GM21367 (cell line): ENCODE data around the gene SMIM44.

ENCODE experiments used
- ATAC-seq: cut with Tn5 transposase; IDR thresholded peaks from one replicate; pipeline ENCODE4 v1.9.1; 2021; ENCODE audit not compliant: unreplicated experiment

SMIM44 gene

DNA sequence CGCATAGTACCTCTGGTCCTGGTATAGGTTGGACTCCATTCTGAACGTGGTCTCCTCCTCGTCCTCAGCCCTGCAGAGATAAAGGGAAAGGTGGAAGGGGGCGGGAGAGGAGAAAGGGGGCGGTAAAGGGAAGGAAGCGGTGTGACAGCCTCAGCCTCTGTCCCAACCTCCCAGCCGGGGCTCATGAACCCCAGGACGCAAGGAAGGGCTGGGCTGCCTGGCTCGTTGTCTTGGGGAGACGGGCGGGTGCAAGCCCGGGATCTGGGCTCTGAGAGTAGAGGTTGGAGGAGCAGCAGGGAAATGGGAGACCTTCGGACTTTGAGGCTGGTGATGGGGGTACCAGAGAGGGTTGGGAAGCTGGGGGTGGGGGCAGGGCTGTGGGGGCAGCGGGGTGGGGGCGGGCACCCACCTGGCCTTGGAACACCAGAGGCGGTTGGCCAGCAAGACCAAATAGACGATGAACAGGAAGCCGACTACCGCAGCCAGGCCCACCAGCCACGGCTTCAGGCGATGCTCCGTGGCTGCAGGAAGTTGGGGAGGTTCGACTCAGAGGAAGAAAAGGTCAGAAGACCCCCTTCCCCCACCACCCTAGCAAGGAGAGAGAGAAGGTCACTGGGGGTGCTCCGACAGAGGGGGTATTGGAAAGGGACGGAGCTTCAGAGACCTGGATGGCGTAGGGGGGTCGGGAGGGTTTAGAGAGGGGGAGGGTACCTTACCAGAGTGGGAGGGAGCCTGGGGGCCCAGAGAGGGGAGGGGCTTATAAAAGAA is 4.6 kb downstream of the SMIM44 start:
- ATAC-seq: no peak

DNA sequence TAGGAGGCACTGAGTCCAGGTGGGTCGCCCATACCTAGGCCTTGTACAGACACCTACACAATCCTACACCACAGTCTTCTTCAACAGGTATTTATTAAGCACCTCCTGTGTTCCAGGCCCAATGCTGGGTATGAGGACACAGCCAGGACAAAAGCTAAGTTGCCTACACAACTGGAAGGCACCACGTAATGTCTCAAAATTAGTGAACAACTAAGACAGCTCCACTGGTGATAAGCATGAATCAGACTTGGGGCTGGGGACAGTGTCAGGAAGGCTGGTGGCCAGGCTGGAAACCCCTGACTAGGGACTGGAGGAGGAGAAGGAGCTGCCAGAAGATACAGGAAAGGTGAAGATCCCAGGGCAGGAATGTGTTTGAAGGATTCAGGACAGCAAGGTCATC is 5.3 kb downstream of the SMIM44 start:
- ATAC-seq: no peak

DNA sequence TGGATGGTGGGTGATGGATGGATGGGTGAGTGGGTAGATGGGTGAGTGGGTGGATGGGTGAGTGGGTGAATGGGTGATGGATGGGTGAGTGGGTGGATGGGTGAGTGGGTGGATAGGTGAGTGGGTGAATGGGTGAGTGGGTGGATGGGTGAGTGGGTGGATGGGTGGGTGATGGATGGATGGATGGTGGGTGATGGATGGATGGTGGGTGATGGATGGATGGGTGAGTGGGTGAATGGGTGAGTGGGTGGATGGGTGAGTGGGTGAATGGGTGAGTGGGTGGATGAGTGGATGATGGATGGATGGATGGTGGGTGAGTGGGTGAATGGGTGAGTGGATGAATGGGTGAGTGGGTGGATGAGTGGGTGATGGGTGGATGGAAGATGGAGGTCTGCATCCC is 5.7 kb downstream of the SMIM44 start:
- ATAC-seq: no peak

DNA sequence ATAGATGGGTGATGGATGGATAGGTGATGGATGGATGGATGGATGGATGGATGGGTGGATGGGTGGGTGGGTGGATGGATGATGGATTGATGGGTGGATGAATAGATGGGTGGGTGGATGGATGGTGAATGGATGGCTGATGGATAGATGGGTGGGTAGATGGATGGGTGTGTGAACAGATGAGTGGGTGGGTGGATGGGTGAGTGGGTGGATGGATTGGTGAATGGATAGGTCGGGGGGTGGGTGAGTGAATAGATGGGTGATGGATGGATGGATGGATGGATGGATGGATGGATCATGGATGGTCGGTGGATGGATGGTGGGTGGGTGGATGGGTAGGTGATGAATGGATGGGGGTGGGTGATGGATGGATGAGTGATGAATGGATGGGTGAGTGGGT is 6.4 kb downstream of the SMIM44 start:
- ATAC-seq: no peak

DNA sequence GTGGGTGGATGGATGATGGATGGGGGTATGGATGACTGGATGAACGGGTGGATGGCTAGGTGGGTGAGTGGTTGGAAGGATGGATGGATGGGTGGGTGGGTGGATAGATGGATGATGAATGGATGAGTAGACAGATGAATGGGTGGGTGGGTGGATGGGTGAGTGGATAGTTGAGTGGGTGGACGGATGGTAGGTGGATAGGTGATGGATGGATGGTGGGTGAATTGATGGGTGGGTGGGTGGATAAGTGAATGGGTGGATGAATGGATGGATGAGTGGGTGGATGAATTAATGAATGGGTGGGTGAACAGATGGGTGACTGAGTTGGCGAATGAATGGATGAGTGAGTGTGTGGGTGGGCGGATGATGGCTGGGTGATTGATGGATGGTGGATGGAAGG is 7.8 kb downstream of the SMIM44 start:
- ATAC-seq: no peak

DNA sequence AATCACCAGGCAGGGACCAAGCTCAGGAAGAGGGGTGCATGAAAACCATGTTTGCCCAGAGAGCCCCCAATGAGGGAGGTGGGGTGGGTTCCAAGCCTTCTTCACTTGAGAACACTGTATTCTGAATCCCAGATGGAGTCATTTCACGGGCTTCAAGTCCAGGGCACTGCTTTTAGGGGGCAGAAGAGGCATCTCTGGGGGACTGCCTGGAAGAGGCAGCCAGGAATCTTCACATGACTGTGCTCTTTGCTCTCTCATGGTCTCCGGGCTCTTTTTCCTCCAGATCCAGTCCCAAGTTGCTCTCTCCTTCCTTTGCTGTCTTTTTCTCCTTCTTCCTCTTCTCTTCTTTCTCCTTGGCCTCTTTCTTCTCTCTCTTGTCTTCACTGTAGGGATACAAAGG is 8.6 kb downstream of the SMIM44 start:
- no peak for ATAC-seq

DNA sequence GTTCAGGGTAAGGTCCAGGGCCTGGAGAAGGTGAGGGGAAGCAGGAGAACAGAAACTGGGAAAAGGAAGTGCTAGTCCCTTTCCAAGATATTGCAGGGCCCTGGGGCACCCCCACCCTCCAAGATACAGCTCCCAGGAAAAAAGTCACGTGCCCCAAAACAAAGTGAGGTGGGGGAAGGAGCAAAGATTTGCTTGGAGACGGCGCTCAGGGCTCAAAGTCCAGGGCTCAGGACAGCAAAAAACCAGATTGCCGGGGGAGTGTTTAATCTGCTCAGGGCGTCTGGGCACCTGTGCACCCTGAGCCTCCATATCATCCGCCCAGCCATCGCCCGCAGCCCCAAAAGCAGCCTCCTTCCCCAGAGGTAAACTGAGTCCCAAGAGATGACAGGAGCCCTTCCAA is 9.2 kb downstream of the SMIM44 start:
- no peak for ATAC-seq

DNA sequence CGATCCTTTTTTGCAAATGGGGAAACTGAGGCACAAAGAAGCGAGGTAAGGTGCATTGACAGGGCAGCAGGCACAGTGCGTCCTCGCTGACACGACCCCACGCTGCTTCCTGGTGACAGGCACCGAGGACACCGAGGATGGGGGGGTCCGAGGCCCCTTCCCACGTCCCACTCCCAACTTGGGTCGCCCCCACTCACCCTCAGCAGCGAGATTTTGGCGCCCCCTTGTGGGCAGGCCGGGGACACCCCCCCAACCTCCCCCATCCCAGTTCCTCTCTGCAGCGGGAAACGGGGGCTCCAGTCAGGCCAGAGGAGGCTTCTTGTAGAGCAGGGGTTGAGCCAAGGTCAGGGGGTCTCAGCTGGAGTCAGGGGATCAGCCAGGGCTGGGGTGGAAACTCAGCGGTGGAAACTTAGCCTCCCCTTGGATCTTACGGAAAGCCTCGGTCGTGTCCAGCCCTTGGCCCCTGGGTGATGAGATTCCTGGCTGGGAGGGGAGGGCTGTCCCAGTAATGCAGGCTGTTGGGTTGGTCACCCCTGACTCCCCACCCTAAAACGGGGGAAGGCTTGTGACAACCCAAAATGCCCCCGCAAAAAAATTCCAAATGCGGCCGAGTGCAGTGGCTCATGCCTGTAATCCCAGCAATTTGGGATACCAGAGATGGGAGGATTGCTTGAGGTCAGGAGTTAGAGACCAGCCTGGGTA is 11.1 kb downstream of the SMIM44 start:
- no peak for ATAC-seq

DNA sequence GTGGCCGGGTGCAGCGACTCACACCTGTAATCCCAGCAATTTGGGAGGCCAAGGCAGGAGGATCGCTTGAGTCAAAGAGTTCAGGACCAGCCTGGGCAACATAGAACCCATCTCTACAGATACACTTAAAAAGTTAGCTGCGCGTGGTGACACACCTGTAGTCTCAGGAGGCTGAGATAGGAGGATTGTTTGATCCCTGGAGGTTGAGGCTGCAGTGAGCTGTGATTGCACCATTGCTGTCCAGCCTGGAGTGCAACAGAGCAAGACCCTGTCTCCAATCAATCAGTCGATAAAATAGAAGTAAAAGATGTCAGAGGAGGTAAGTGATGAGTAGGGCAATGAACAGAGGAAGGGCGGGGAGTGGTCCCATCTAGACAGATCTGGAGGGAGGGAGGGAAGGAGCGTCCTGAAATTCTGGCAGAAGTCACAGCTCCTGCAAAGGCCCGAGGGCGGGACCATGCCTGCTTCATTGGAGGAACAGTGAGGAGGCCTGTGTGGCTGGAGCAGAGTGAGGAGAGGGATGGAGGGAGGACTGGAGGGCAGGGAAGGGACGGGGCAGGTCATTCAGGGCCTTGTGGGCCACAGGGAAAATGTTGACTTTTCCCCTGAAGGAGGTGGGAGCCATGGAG is 12.6 kb downstream of the SMIM44 start:
- ATAC-seq: no peak

DNA sequence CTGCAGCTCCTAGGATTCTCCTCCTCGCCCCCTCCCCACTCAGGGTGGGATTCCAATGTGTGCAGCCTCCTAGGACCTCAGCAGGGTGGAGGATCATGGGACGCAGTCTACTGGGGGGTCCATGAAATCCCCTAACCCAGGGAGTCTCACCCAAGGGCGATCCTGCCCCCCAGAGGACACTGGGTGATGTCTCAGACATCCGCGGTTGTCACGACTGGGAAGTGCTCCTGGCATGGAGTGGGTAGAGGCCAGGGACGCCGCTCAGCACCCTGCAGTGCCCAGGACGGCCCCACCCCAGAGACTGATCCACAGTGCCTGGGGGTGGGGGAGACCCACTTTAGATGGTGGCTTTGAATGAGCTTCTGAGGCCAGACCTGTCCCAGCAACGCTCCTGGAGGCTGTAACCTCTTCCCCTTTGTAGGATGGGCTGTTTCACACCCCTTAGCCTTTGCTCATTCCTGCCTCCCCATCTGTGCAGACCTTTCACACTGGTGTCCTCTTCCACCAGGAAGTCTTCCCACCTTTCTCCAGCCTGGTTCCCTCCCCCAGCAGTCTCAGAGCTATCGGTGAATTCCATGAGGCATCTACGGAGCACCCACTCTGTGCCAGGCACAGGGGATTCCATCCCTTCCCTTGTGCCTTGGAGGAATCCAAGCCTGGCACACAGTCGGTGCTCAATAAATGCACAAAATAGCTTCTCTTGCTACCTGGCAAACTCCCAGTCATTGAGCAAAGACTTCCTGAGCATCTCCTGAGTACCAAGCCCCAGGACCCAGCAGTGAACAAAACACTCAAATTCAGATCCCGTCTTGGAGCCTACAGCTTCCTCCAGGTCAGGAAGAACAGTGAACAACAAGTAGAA is 13.4 kb downstream of the SMIM44 start:
- ATAC-seq: no peak

DNA sequence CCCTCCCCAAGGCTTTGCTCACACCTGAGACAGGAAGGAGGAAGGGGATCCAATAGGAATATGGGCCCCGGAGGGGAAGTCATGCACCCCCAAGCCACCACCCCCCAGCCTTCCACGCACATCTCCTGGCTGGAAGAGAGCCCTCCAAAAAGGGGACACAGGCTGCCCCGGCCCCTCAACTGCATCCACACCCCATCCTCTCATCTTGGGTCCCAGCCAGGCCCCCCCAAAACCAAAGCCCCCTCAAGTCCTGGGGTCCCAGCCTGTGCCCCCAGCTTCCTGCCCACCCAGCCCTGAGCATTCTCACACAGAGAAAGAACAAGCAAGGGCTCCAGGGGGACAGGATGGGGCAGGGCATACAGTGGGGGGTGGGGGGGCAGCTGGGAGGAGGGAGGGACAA is 15.0 kb downstream of the SMIM44 start:
- ATAC-seq: no peak

DNA sequence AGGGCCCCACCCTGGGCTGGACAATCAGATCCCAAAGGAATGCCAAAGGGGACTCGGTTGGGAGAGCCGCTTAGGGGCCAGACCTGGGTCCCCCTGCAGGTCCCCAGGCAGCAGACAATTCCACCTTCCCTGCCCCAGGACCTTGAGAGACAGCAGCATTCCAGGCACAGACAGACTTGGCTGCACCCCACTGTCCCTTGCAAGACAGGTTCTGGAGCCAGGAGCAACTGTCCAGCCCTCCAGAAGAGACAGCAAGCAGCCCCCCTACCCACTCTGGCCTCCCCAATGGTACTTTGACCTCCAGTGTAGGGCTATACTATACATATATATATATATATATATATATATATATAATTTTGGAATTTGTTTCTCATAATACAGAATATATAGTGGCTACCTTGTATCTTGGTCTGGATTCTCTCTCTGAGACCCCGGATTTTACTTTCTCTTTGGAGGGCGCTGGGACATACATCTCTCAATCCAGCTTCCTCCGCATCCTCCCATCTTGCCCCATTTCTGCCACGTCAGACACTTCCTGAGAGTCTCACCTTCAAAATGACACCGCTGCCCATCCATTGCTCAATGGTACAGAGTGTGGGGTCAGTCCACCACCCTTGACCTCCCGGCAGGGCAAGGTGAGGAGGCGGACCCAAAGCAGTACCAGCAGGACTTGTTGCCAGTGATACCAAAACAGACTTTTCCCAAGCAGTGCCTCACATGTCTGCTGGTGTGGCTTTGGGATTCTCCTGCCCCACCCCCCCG is 15.6 kb downstream of the SMIM44 start:
- ATAC-seq: no peak

DNA sequence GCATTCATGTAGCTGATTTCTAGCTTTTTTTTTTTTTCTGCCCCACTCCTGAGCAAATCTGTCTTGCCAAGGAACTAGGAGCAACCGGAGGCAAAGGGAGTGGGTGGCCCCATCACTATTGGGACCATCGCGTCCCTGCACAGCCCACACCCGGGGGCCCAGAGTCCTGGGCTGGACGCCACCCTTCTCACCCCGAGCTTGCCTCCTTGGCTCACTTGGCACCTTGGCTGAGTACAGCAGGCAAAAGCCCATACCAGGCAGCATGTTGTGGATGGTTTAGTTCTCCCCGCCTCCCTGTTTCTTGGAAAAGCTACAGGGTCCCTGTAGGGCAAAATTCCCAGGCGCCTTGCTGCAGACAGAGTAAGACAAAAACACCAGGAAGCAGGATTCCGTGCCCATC is 16.6 kb downstream of the SMIM44 start:
- ATAC-seq: no peak

DNA sequence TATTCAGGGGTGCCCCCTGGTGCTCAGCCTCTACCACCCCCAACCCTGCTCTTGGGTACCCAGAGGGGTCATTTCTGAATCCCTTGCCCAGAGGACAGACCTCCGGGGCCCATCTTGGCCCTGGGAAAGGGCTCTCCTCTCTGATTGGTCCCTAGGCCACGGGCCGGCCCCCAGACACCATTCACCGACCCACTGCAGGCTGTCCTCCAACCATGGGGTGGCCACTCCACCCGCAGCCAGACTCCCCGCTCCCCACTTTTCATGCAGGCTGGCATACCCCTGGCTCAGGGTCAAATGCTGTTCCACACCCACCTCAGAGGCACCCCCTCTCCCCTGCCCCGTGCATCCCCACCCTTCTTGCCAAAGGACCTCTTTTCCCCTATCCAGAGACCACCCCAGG is 17.7 kb downstream of the SMIM44 start:
- no peak for ATAC-seq

DNA sequence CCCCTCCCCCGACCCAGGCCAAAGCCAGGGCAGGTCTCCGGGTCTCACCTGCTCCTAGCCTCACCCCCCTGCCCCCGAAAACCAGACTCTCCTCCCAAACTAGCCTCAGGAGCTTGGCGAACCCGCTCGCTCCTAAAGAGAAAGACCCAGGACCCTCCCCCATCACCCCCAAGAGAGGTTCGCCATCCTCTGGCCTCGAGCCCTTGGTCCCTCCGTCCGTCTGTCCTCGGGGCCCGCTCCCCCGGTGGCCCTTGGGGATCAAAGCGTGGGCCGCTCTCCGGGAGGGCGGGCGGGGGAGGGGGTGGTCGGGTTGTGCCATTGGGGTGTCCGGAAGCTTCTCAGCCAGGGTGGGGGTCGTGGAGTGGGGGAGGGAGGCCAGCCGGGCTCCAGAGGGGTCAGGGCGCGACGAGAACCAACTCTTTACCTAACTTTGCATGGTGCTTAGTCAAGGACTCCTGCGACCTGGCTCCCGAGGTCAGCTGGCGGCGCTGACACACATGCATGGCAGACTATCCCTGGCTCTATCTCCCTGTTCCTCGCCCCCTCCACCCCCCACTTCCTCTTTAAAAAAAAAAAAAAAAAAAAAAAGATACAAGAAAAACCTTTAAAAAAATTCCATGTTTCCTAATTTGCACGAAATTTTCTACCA is 18.5 kb downstream of the SMIM44 start:
- no peak for ATAC-seq

DNA sequence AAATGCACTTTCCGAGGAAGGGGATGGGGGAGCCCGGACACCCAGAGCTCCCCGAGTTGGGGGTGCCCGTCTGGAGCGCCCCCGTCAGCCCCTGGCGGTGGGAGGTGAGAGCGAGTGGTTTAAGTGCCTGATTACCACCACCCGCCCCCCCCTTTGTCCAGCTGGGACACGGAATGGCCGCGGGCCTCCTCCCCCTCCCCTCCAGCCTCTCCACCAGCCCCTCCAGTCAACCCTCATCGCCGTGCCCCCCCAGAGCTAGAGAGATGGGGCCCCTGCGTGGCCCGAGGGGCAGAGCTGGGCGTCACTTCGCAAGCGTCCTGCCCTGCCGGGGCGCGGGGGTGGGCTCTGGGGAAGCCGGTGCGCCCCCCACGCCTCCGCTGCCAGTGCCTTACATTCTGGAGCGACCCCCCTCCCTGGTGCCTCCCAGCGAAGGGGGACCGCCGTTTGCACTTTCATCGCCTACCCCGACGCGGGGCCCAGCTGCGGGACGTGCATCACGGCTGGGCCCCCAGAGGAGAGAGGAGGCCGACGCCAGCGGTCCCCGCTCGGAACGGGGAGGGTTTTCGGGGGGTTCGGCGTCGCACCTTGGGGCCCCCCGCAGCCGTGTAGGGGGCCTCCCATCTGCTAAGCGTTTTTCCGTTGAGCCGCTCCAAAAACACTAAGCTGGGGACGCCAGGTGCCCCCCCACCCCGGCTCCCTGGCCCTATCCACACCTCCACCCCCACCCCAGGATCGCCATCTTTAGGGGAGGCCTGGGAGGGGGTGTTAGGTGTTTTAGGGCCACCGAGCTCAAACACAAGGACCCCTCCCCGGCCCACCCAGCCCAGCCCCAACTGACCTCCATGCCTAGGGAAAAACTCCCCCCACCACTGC is 19.3 kb downstream of the SMIM44 start:
- no peak for ATAC-seq

DNA sequence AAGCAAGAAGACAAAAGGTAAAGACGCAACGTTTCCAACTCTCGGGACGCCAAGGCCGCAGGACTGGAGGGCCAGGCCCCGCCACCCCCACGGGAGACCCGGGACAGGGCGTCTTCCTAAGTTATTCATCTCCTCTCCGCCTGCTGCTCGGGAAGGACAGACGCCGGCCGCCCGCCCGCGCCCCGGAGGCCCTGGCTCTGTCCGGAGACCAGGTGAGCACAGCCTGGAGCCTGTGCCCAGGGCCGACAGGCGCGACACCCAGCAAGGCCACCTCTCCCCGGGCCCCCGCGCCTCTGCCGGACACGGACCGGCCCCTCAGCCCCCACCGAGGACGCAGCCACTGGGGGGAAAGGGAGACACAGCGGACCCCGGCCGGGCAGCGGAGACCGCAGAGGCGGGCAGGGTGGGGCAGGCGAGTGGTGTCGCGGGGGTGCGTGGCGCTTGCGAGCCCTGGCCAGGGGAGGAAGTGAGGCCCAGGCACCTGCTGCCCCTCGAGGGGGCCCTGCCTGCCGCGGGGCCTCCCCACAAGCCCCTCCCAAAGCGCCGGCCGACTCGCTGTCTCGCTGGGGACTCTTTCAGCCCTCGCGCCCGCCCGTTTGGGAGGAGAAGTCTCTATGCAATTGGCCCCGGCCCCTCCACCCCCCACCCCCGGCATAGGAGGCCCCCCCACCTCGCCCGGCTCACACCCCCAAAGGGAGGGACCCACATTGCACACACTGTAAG is 20.1 kb downstream of the SMIM44 start:
- no peak for ATAC-seq

DNA sequence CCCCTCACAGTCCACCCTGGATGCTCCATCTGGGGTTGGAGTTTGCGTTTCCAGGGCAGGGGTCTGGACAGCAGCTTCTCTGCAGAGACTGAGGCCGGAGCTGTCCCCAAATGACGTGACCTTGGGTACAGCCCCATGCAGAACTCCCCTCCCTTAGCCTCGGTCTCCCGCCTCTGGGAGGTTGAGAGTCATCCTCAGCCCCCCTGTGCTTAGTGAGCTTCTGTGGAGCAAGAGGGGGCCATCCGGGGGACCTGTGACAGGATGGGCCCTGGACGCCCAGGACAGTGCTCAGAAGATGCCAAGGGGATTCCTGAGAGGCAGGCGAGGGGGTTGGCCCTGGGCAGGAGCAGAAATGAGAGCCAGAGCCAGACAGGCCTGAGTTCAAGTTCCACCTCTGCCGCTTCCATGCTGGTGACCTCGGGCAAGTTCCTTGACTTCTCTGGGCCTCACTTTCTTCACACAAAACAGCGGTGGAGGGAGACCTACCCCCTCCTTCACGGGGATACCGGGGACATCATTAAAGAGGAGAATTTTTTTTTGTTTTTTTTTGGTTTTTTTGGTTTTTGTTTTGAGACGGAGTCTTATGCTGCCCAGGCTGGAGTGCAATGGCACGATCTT is 23.2 kb downstream of the SMIM44 start:
- ATAC-seq: no peak
